ENCODE measurements around the gene FADS3.
"Not testable (repeated sequence)": the region's sequence is repeated elsewhere in the genome, so short reads cannot be mapped to it uniquely, and the experiment has no call there.

Gene FADS3

GRCh38 chr11:61886643-61887042 lies 4.7 kb downstream of the FADS3 start:
- no peak for DNase-seq (ENCODE audit: low spot score)
- in situ Hi-C loops (cut with MboI; ENCODE audit: low pct_unique_long_range_greater_than_20kb, low sequenced_read_pairs, unreplicated experiment) = loop anchor here (10.0 kb wide), 1 partner anchor 188 kb away; no protein-coding TSS in a partner anchor

DNA sequence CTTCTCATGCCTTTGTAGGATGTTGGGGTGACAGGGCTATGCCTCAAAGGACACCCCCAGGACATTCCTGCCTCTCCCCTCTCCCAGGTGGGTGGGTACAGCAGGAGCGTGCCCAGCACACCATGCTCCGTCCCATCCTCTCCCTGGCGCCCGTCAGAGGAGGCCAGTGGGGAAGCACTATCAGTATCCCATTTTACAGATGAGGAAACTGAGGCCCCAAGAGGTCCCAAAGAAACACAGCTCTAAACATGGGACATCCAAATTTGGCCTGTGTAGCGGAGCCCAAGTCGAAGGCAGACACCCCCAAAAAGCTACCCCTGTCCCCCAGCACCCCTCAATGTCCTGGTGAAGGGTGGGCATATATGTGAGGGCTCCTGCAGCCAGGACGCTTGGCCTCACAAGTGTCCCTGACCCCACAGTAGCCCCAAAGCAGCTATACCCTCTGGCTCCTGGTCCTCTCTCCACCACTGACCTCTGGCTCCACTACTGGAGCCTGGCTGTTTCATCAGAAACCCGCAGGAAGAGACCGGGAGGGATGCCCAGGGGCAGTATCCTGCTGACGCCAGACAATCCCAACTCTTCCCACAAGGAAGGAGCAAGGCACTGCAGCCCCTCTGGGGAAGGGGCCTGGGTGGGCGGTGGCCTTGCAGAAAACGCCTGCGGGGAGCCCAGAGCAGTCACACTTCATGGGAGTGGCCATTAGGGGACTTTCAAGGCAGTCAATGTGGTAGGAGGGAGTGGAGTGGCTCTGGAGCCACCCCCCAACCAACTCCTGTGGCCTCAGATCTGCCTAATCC lies 5.4 kb downstream of the FADS3 start:
- in situ Hi-C loops (cut with MboI; ENCODE audit: low pct_unique_long_range_greater_than_20kb, low sequenced_read_pairs, unreplicated experiment) = loop anchor here (10.0 kb wide), 1 partner anchor 189 kb away; no protein-coding TSS in a partner anchor
- TF ChIP-seq, protein P1, sequence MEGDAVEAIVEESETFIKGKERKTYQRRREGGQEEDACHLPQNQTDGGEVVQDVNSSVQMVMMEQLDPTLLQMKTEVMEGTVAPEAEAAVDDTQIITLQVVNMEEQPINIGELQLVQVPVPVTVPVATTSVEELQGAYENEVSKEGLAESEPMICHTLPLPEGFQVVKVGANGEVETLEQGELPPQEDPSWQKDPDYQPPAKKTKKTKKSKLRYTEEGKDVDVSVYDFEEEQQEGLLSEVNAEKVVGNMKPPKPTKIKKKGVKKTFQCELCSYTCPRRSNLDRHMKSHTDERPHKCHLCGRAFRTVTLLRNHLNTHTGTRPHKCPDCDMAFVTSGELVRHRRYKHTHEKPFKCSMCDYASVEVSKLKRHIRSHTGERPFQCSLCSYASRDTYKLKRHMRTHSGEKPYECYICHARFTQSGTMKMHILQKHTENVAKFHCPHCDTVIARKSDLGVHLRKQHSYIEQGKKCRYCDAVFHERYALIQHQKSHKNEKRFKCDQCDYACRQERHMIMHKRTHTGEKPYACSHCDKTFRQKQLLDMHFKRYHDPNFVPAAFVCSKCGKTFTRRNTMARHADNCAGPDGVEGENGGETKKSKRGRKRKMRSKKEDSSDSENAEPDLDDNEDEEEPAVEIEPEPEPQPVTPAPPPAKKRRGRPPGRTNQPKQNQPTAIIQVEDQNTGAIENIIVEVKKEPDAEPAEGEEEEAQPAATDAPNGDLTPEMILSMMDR (IDR thresholded peaks at IDR 0.05; ENCODE audit: extremely low read depth, insufficient read depth, missing control alignments) = no peak
- no peak for DNase-seq (ENCODE audit: low spot score)

More at GRCh38 chr11:61886643-61887042, 4.7 kb downstream of the FADS3 start:
- TF ChIP-seq, protein P1 (IDR thresholded peaks at IDR 0.05; ENCODE audit: extremely low read depth, insufficient read depth, missing control alignments) = no peak

DNA sequence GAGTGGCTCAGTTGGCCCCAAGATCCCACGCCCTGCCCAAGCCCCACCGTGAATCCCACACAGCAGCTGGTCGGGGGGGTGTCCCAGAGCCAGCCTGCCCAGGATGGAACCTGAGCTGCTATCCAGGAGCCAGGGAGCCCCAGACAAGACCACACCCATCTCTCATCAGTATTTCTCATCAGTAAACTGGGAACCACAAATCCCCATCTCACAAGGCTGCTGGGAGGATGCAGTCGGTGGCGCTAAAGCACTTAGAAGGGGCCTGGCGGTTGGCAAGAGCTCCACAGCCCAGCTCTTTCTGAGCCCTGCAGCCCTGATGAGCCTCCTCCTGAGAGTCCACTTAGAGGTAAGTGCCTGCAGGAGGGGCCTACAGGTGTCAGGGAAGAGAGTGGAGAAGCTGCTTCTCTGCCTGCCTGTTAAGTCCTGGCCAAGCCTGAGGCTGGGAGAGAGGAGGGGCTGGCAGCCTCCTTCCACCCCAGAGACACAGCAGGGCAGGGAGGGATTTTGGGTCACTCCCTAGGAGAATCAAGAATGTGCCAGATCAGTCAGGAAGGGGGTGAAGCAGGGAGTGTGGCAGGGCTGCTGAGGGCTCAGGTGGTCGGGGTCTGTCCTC lies 6.1 kb downstream of the FADS3 start:
- in situ Hi-C loops (cut with MboI; ENCODE audit: low pct_unique_long_range_greater_than_20kb, low sequenced_read_pairs, unreplicated experiment) = loop anchor here (10.0 kb wide), 1 partner anchor 190 kb away; no protein-coding TSS in a partner anchor
- TF ChIP-seq, protein P1 (IDR thresholded peaks at IDR 0.05; ENCODE audit: extremely low read depth, insufficient read depth, missing control alignments) = no peak
- no peak for DNase-seq (ENCODE audit: low spot score)

- TF ChIP-seq, protein P1 (IDR thresholded peaks at IDR 0.05; ENCODE audit: extremely low read depth, insufficient read depth, missing control alignments) = no peak
- in situ Hi-C loops (cut with MboI; ENCODE audit: low pct_unique_long_range_greater_than_20kb, low sequenced_read_pairs, unreplicated experiment) = loop anchor here (10.0 kb wide), 1 partner anchor 191 kb away; no protein-coding TSS in a partner anchor
These were observed 7.4 kb downstream of the FADS3 start for GRCh38 chr11:61883947-61884346.

GRCh38 chr11:61883327-61883726 lies 8.0 kb downstream of the FADS3 start:
- no peak for DNase-seq (ENCODE audit: low spot score)
- TF ChIP-seq, protein P1 (IDR thresholded peaks at IDR 0.05; ENCODE audit: extremely low read depth, insufficient read depth, missing control alignments) = no peak
- in situ Hi-C loops (cut with MboI; ENCODE audit: low pct_unique_long_range_greater_than_20kb, low sequenced_read_pairs, unreplicated experiment) = loop anchor here (10.0 kb wide), 1 partner anchor 191 kb away; no protein-coding TSS in a partner anchor

More at GRCh38 chr11:61883947-61884346, 7.4 kb downstream of the FADS3 start:
- DNase-seq (ENCODE audit: low spot score) = no peak

- no peak for DNase-seq (ENCODE audit: low spot score)
- in situ Hi-C loops (cut with MboI; ENCODE audit: low pct_unique_long_range_greater_than_20kb, low sequenced_read_pairs, unreplicated experiment) = loop anchor here (10.0 kb wide), 1 partner anchor 192 kb away; no protein-coding TSS in a partner anchor
These were observed 8.5 kb downstream of the FADS3 start for GRCh38 chr11:61882879-61883278.

DNA sequence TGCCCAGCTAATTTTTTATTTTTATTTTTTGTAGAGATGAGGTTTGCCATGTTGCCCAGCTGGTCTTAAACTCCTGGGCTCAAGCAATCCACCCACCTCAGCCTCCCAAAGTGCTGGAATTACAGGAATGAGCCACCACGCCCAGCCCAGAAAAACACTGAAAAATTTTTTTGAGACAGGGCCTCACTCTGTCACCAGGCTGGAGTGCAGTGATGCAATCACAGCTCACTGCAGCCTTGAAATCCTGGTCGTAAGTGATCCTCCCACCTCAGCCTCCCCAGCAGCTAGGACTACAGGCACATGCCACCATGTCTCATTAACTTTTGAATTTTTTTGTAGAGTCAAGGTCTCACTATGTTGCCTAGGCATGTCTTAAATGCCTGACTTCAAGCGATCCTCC lies 9.1 kb downstream of the FADS3 start:
- in situ Hi-C loops (cut with MboI; ENCODE audit: low pct_unique_long_range_greater_than_20kb, low sequenced_read_pairs, unreplicated experiment) = loop anchor here (10.0 kb wide), 1 partner anchor 193 kb away; no protein-coding TSS in a partner anchor

More at GRCh38 chr11:61882879-61883278, 8.5 kb downstream of the FADS3 start:
- TF ChIP-seq, protein P1 (IDR thresholded peaks at IDR 0.05; ENCODE audit: extremely low read depth, insufficient read depth, missing control alignments) = no peak

More for the DNA sequence above, 9.1 kb downstream of the FADS3 start:
- not testable (repeated sequence) for DNase-seq (ENCODE audit: low spot score)

All from GM13977 (cell line).